HG03342 (cell line): Measurements from ENCODE around the gene PTK7.
"Not testable (repeated sequence)": the region's sequence is repeated elsewhere in the genome, so short reads cannot be mapped to it uniquely, and the experiment has no call there.

Source experiments
- ATAC-seq: cut with Tn5 transposase; IDR thresholded peaks from one replicate; pipeline ENCODE4 v1.9.1; 2021; ENCODE audit warnings: mild to moderate bottlenecking, moderate library complexity; ENCODE audit not compliant: unreplicated experiment

PTK7 gene

GRCh38 chr6:43053545-43054205 is 22.4 kb upstream of the PTK7 start, which contains the start of gene CUL7:
TSS of gene CUL7 (minus strand) at chr6:43053851. CDS start at chr6:43052788, 1,063 bp downstream.
- peak; percentile 89 for ATAC-seq

- no peak for ATAC-seq
These were observed 21.7 kb upstream of the PTK7 start for GRCh38 chr6:43054206-43054943.

GRCh38 chr6:43055966-43056365 is 20.1 kb upstream of the PTK7 start:
- no peak for ATAC-seq

GRCh38 chr6:43058531-43058930 is 17.6 kb upstream of the PTK7 start:
- no peak for ATAC-seq

- peak; percentile 84 for ATAC-seq
These were observed 16.7 kb upstream of the PTK7 start, which contains the start of the genes KLC4 and MRPL2 for GRCh38 chr6:43059168-43060033. TSS of gene KLC4 (plus strand) at chr6:43059631. CDS start at chr6:43061336, 1,705 bp downstream. TSS of gene MRPL2 (minus strand) at chr6:43059434. CDS start at chr6:43059381, 53 bp downstream.

- no peak for ATAC-seq
These were observed 15.9 kb upstream of the PTK7 start for GRCh38 chr6:43060034-43060754.

GRCh38 chr6:43060755-43061633 is 15.1 kb upstream of the PTK7 start:
- ATAC-seq = no peak

GRCh38 chr6:43061861-43062260 is 14.3 kb upstream of the PTK7 start:
- no peak for ATAC-seq

- no peak for ATAC-seq
These were observed 13.3 kb upstream of the PTK7 start for GRCh38 chr6:43062818-43063217.

GRCh38 chr6:43070028-43070632 is 6.0 kb upstream of the PTK7 start:
- ATAC-seq = no peak

GRCh38 chr6:43074847-43075669 is 1.1 kb upstream of the PTK7 start:
- no peak for ATAC-seq

GRCh38 chr6:43076464-43077332 is 584 bp downstream of the PTK7 start:
- no peak for ATAC-seq

GRCh38 chr6:43077333-43077809 is 1.3 kb downstream of the PTK7 start:
- no peak for ATAC-seq

- ATAC-seq = no peak
These were observed 1.9 kb downstream of the PTK7 start for GRCh38 chr6:43077981-43078511.

- ATAC-seq = no peak
These were observed 2.6 kb downstream of the PTK7 start for GRCh38 chr6:43078691-43079090.

- no peak for ATAC-seq
These were observed 4.9 kb downstream of the PTK7 start for GRCh38 chr6:43081043-43081442.

- ATAC-seq = not testable (repeated sequence)
These were observed 5.8 kb downstream of the PTK7 start for GRCh38 chr6:43081922-43082321.
